Colon (tissue), 2 donors: Measurements from ENCODE around the gene DPEP2NB.
"Not testable (repeated sequence)": the region's sequence is repeated elsewhere in the genome, so short reads cannot be mapped to it uniquely, and the experiment has no call there.

Experiments
- FAIRE-seq: peaks from 2 replicates; lab custom pipeline; 2012; peaks lifted over from hg19 to GRCh38; lab: Jason Lieb, UNC
- donor health status: control.
- donor health status: control.

DPEP2NB gene

GRCh38 chr16:67982011-67982696, 33.6 kb downstream of the DPEP2NB start:
- FAIRE-seq: no peak

- FAIRE-seq: no peak
Measured at GRCh38 chr16:67979955-67980678, 35.6 kb downstream of the DPEP2NB start, which contains the start of gene DPEP3. TSS of gene DPEP3 (minus strand) at chr16:67980499. CDS start at chr16:67980380, 119 bp downstream.

DNA sequence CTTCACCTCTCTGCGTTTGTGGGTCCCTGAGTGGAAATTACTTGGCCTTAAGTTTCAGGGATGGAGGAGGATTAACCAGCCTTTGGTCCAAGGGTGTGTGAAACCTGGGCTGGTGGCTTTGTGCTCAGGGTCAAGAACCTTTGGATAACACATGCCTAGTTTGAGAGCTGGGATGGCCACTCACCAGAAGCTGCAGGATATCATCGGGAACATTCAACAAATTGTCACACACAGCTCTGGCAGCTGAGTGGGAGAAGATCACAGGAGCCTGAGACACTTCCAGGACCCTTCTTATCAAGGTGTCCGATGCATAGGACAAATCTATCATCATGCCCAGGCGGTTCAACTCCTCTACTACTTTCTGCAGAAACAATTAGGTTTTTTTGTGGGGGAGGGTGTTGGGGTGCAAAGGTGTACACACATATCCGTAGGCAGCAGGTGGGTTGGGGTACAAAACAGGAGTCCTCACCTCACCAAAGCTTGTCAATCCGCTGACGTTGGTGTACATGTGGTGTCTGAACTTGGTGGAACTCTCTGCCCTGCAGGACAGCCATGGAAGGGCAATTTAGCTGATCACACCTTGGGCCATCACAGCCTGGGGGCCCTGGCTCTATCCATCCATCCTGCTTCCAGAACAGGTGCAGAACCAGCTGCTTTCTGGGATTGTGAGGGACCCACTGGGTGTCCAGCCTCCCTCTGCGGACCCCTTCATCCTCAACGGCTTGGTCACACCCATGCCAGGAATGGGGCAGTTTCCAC, 38.1 kb downstream of the DPEP2NB start:
- FAIRE-seq: no peak

DNA sequence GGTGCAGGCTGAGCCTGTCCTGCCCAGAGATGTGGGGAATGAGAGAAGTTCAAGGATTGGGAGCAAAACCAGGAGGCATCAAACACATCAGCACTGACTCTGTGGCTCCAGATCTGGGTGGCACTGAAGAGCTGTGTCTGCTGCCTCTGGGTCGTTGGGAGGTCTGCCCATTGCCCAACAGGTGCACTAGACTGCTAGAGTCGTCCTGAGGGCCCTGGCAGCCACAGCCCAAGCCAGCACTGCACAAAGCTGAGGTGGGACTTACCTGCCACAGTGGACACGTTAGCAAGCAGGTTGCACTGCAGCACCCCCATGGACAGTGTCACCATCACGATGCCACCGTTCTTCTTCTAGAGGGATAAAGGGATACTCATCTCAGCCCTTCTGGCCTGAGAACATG, 38.7 kb downstream of the DPEP2NB start:
- FAIRE-seq: no peak

DNA sequence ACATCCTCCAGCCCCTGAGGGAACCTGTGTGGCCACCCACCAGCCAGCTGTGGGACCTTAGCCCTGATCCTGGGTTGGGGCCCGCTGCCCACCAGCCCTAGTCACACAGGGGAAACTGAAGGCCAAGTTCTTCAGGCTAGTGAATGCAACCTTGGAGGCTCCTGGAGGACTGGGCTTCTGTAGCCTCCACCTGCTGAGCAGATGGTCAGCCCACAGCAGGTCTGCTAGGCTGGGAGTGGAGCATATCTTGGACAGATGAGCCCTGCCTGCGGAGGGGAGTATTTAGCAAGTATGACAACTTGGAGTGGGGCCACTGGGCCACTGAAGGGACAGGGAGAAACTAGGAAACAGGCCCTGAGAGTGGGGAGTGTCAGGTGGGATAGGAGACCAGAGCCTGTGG, 39.5 kb downstream of the DPEP2NB start:
- FAIRE-seq: no peak

GRCh38 chr16:67975321-67976105, 40.2 kb downstream of the DPEP2NB start:
- FAIRE-seq: no peak

DNA sequence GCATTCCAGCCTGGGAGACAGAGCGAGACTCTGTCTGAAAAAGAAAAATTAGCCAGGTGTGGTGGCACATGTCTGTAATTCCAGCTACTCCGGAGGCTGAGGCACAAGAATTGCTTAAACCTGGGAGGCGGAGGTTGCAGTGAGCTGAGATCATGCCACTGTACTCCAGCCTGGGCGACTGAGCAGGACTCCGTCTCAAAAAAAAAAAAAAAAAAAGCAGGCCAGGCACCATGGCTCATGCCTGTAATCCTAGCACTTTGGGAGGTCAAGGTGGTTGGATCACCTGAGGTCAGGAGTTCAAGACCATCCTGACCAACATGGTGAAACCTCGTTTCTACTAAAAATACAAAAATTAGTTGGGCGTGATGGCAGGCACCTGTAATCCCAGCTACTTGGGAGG, 43.4 kb downstream of the DPEP2NB start:
- not testable (repeated sequence) for FAIRE-seq

DNA sequence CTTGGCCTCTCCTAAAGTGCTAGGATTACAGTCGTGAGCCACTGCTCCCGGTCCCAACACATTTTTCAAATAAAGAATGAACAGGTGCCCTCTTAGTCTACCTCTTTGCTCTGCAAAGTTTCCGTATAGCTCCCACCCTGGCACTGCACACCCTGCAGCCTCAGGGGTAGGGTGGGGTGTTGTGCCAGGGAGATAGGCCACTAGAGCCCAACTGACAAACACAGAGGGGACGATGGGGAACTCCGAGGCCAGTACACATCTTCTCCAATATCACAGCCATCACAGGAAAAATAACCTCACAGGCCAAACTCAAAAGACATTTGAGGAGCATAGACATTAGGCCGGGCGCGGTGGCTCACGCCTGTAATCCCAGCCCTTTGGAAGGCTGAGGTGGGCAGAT, 44.6 kb downstream of the DPEP2NB start:
- no peak for FAIRE-seq

GRCh38 chr16:67969254-67970039, 46.3 kb downstream of the DPEP2NB start:
- FAIRE-seq: no peak

DNA sequence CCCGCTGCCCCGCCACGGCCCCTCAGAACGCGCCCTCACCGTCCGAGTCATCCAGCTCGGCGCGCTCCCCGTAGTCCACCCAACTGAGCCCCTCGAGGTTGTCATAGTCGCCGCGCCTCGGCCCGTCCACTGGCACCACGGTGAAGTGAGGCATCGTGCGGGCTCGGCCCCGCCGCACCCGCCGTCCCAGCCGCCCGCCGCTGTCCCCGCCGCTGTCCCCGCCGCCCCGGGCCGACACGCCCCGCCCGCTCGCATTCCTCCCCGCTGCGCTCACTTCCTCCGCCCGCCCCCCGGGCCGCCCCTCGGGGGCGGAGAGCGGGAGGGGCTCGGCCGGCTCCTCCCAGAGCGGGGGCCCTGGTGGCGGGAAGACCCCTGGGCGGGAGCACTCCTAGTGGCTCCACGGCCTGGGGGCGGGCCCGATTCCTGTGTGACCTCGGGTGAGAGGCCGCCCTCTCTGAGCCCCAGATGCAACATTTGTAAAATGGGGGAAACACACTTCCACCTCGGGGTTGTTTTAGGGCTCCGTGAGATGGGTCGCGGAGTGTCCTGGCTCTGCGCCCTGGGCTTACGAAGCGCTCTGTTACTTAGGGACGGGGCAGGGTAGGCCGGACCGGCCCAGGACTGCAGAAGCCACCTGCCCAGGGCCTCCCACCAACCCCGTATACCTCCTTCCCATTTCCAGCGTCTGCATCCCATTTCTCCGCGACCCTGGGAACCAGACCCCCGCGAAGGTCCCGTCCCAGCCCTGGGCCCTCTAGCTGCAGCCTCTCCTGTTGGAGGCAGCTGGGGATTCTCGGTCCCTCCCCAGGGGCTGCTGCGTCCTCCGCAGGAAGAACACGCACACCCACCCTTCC, 47.1 kb downstream of the DPEP2NB start, which contains the start of gene SLC12A4:
Gene SLC12A4 (minus strand): TSS at position 238 of the 854 bp plus-strand sequence. CDS start 84 bp downstream, at position 154.
- FAIRE-seq: no peak

DNA sequence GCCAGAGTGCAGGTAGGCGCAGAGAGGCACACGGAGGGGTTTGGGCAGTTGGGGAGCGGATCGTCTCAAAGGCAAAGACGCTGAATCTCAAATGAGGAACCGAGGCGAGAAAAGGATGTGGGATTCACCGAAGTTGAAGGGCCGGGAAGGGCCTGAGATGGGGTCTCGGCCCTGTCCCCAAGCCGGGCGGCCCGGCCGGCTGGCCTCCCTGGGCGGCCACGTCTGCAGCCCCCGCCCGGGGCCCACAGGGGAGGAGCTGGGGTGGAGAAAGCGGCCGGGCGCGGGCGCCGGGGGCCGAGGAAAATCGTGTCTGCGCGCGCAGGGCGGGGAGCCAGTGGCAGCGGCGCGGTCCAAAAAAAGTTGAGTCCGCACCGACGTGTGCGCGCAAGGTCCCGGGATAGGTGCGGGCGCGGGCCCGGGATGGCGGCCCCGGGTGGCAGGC, 47.7 kb downstream of the DPEP2NB start:
- no peak for FAIRE-seq

GRCh38 chr16:67967183-67967957, 48.3 kb downstream of the DPEP2NB start:
- no peak for FAIRE-seq

DNA sequence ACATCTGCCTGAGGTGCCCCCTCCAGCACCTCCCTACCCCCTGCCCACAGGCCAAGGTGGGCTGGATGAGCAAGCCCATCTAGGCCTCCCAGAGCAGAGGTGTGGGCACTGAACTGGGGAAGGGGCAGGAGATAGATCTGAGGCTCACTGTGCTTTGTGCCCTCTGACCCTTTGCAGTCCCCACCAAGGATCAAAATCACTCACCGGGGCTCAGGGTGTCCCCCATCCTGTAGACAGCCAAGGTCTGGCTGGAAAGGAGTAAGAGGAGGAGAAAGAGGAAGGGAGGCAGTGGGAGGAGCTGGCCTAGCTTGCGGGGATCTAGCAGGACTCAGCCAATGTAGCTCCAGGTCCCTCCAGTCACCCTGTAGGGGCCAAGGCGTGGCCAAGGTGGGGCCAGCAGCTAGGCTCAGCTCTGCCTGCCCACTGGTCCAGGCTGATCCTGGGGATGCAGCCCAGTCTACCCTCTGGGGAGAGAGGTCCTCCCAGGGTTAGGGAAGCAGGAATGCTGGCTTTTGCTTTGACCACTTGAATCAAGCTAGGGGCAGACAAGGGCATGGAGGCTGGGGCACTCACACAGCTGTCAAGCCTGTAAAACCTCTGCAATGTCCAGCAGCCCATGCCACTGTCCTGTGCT, 49.0 kb downstream of the DPEP2NB start:
- no peak for FAIRE-seq

GRCh38 chr16:67965668-67966548, 49.8 kb downstream of the DPEP2NB start:
- no peak for FAIRE-seq

DNA sequence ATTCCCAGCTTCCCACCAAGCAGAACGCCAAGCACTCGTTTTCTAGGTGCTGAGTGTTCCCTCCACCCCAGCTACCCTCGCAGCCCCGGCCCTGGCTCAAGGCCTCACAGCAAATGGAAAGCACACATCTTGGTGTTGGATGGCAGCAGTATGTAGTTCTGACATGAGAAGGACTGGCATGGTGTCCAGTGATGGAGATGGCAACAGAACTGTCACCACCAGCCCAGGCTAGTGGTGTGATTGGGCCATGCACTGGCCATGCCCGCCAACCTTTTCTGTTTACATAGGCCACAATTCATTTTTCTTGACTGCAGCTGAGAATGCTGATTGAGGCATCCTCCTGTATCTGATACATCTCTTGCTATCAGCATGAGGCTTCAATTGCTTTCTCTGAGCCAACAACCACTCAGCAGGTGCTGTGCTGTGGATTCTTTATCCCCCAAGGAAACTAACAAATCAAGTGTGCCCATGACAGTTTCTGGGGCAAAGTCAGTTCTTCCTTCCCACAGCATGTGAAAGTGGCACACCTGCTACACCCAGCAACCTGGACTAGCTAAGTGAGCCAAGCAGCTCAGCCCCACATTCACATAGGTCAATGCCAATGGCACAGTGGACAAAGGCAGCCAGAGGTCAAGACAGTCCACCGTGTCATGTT, 51.1 kb downstream of the DPEP2NB start:
- no peak for FAIRE-seq

DNA sequence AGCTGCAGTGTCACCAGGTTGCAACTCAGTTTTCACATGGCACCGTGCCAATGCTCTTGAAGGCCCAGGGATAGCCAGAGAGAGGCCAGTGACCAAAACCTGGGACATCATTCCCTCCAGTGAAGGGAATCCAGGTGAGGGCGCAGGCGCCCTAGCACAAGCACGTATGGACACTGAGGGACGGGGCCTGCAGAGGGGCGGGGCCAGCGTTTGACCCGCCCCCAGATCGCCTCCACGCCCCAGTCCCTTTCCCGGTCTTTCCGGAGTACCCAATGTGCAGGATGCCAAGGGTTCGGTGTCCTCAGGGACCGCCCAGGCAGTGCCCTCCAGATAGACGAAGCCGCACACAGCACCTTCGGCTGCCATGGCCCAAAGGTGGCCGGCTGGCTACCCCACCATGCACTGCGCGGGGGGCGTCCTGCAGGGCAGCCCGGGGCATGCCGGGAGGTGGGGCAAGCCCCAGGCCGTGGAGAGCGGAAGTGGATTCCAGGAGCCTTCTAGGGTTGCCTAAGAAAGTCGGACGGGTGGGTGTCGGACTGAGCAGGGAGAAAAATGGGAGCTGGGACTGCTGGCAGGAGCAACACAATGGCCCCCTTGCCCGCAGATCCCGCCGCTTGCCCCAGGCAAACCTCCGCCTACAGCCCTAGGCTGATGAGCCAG, 51.9 kb downstream of the DPEP2NB start:
- FAIRE-seq: no peak
